ENCODE data around the gene SP140L.

Gene SP140L

GRCh38 chr2:230356084-230356483, 29.1 kb downstream of the SP140L start:
- no peak overlapping the region for H3K27ac ChIP-seq
- TF ChIP-seq ZFX (IDR thresholded peaks at IDR 0.05; ENCODE audit: borderline replicate concordance): no peak
- no peak for TF ChIP-seq CTCF (IDR thresholded peaks at IDR 0.05)

DNA sequence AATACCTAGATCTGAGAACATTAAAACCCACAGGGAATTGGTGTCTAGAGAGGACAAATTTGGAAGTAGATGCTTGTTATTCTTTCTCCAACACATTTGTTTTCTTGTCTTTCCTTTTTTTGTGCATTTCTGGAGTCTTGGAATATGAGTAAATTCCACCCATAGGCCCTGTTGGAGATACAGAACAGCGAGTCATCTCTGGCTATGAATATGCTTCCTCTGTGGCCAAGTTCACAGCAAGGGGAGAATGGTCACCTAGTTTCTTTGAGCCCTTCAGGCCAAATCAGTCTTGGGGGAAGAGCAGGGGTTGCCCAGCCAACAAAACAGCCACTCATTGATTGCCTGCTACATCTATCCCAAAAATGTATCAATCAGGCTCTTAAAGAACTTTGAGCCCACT, 31.3 kb downstream of the SP140L start:
- H3K27ac ChIP-seq: no peak overlapping the region
- TF ChIP-seq ZFX (IDR thresholded peaks at IDR 0.05; ENCODE audit: borderline replicate concordance) (no peak), CTCF (IDR thresholded peaks at IDR 0.05) (no peak)

DNA sequence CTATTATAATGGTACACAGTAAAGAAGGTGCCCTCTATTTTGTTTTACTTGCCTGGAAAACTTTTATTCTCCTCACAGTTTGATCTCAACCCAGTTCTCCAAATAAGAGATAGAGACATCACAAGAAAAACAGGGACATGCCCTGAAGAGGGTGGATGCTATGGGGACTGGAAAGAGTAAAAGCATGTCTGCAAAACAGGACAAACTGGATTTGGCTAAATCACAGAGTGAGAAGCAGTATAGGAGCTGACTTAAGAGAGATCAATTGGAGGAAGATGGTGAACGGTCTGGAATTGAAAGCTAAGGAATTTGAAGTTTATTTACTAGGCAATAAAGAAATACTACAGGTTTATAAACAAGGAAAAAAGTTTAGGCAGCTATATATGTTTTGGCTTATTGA, 33.0 kb downstream of the SP140L start:
- no peak overlapping the region for H3K27ac ChIP-seq
- TF ChIP-seq CTCF (IDR thresholded peaks at IDR 0.05) (no peak), ZFX (IDR thresholded peaks at IDR 0.05; ENCODE audit: borderline replicate concordance) (no peak)

GRCh38 chr2:230362030-230362691, 35.2 kb downstream of the SP140L start:
- TF ChIP-seq CTCF (IDR thresholded peaks at IDR 0.05) (no peak), ZFX (IDR thresholded peaks at IDR 0.05; ENCODE audit: borderline replicate concordance) (no peak)
- no peak overlapping the region for H3K27ac ChIP-seq

DNA sequence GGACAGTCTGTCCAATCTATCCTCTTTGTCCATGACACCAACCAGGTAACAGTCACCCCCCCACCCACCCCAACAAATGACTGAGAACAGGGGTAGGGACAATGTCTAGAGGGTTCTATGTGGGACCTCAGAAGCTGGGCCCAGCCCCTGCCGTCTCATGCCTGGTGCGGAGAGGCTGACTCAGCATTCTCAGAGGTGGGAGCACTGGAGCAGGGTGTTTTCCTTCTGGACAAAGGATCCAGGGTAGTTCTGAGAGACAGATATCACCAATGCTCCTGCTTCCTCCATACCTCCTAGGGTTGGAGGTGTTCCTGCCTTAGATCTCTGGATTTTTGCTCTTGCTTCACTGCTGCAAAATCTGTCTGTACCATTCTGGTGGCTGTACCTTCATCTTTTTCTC, 55.1 kb downstream of the SP140L start:
- TF ChIP-seq ZFX (IDR thresholded peaks at IDR 0.05; ENCODE audit: borderline replicate concordance) (no peak), CTCF (IDR thresholded peaks at IDR 0.05) (no peak)

DNA sequence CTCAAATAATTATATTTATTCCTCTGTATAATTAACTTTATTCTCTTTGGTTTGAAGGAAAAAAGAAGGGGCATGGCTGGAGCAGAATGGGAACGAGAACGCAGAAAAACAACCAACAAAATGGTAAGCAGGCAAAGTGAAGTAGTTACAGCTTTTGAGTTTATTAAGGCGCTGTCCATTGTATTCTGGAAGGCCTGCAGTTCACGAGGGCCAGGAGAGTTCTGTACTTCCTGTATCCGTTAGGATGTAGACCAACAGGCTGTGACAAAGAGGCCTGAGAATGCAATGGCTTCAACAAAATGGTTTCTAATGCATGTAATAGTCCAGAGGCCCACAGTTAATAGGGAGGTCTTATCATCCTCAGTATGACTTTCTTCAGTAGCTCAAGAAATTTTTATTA, 56.5 kb downstream of the SP140L start:
- no peak for TF ChIP-seq ZFX (IDR thresholded peaks at IDR 0.05; ENCODE audit: borderline replicate concordance)
- no peak for TF ChIP-seq CTCF (IDR thresholded peaks at IDR 0.05)
- no peak overlapping the region for H3K27ac ChIP-seq

More for the DNA sequence above, 55.1 kb downstream of the SP140L start:
- no peak overlapping the region for H3K27ac ChIP-seq

DNA sequence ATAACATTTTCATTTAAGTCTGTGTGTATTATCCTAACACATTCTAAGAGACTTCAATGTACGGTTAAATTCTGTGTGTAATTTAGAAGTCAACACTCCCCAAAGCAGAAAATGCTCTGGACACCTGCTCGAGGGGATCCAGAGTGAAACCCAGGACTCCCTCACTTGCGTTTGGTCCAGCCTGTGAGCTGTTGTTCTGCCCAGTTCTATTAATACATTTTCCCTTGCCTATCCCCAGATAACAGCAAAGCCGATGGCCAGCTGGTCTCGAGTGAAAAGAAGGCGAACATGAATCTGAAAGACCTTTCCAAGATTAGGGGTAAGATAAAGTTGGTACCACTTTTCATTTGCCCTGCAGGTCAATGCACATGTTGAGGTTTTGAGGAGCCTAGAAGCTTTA, 58.0 kb downstream of the SP140L start:
- no peak overlapping the region for H3K27ac ChIP-seq
- TF ChIP-seq ZFX (IDR thresholded peaks at IDR 0.05; ENCODE audit: borderline replicate concordance): no peak
- no peak for TF ChIP-seq CTCF (IDR thresholded peaks at IDR 0.05)
